WTC11 (cell line): ENCODE results near the gene GSG1L. TPM values are rescaled to one million over a fixed set of nuclear protein-coding genes. Genes with fewer than 3 reads are reported as not detected.

Source experiments
- ATAC-seq: fragments of 200-7000 bp; cut with Tn5 transposase; 2 replicates; pipeline ENCODE4 v1.10.0; 2021; ENCODE audit warnings: mild to moderate bottlenecking, moderate library complexity
- CTCF ChIA-PET: fragments of 300-600 bp; sonication (Branson Sonifier 250); formaldehyde crosslinking; loops from one replicate; lab custom pipeline; 2021; ENCODE audit warnings: antibody characterized with exemption; lab: Charles Lee
- POLR2A ChIA-PET: fragments of 350-600 bp; sonication (Branson Sonifier 250); formaldehyde crosslinking; loops from one replicate; lab custom pipeline; 2021; ENCODE audit warnings: antibody characterized with exemption; lab: Charles Lee
- DNase-seq: peaks from one replicate; pipeline ENCODE4 v3.0.0; 2021; ENCODE audit warnings: low spot score
- H3K27ac Mint-ChIP-seq: 2 replicates; pipeline ENCODE4 v1.8.0; 2021; ENCODE audit warnings: mixed read lengths
- H3K27me3 Mint-ChIP-seq: 2 replicates; pipeline ENCODE4 v1.8.0; 2021; ENCODE audit warnings: low read depth, mild to moderate bottlenecking, moderate library complexity, mixed read lengths
- H3K36me3 Mint-ChIP-seq: 2 replicates; pipeline ENCODE4 v1.8.0; 2021; ENCODE audit warnings: mixed read lengths
- H3K4me1 Mint-ChIP-seq: 2 replicates; pipeline ENCODE4 v1.8.0; 2022; ENCODE audit warnings: mixed read lengths
- H3K4me3 Mint-ChIP-seq: 2 replicates; pipeline ENCODE4 v1.8.0; 2021; ENCODE audit warnings: mild to moderate bottlenecking, moderate library complexity, mixed read lengths
- H3K9me3 Mint-ChIP-seq: 2 replicates; pipeline ENCODE4 v1.8.0; 2021; ENCODE audit warnings: mixed read lengths
- CREM ChIP-seq: sonication (generic); formaldehyde crosslinking; IDR thresholded peaks from 2 replicates; pipeline ENCODE4 v1.8.1; 2022; ENCODE audit warnings: mild to moderate bottlenecking, missing genetic modification reagents, moderate library complexity
- GABPB1 ChIP-seq: sonication (generic); formaldehyde crosslinking; IDR thresholded peaks from 2 replicates; pipeline ENCODE4 v1.8.1; 2023; ENCODE audit warnings: mild to moderate bottlenecking, missing genetic modification reagents
- GTF2I ChIP-seq: fragments of 250-450 bp; sonication (Bioruptor Pico); conservative IDR thresholded peaks from 2 replicates; pipeline ENCODE4 v1.4.0; 2021; ENCODE audit warnings: mild to moderate bottlenecking
- HMGA2 ChIP-seq: fragments of 250-450 bp; sonication (Bioruptor Pico); IDR thresholded peaks from 2 replicates; pipeline ENCODE4 v1.4.0; 2021; ENCODE audit warnings: mild to moderate bottlenecking, moderate library complexity
- IRF2 ChIP-seq: sonication (generic); formaldehyde crosslinking; IDR thresholded peaks from 2 replicates; pipeline ENCODE4 v1.8.0; 2022; ENCODE audit warnings: low read depth, missing genetic modification reagents, borderline replicate concordance
- JUN ChIP-seq: sonication (generic); formaldehyde crosslinking; IDR thresholded peaks from 2 replicates; pipeline ENCODE4 v1.8.0; 2023; ENCODE audit warnings: mild to moderate bottlenecking, missing genetic modification reagents
- NFATC4 ChIP-seq: fragments of 250-450 bp; sonication (Bioruptor Pico); IDR thresholded peaks from 2 replicates; pipeline ENCODE4 v1.9.0; 2021; ENCODE audit warnings: mild to moderate bottlenecking
- NR2C2 ChIP-seq: sonication (generic); formaldehyde crosslinking; IDR thresholded peaks from 2 replicates; pipeline ENCODE4 v1.8.0; 2022; ENCODE audit warnings: mild to moderate bottlenecking, missing genetic modification reagents
- SP1 ChIP-seq: sonication (generic); formaldehyde crosslinking; conservative IDR thresholded peaks from 2 replicates; pipeline ENCODE4 v1.8.1; 2022; ENCODE audit warnings: missing genetic modification reagents
- TCF7 ChIP-seq: sonication (generic); formaldehyde crosslinking; IDR thresholded peaks from 2 replicates; pipeline ENCODE4 v1.8.0; 2022; ENCODE audit warnings: mild to moderate bottlenecking, low read depth, missing genetic modification reagents, moderate library complexity
- ZNF263 ChIP-seq: sonication (generic); formaldehyde crosslinking; IDR thresholded peaks from 2 replicates; pipeline ENCODE4 v1.8.1; 2022; ENCODE audit warnings: low read depth, mild to moderate bottlenecking, moderate library complexity, missing genetic modification reagents
- ZNF423 ChIP-seq: fragments of 250-450 bp; sonication (Bioruptor Pico); IDR thresholded peaks from 2 replicates; pipeline ENCODE4 v2.1.2; 2022; ENCODE audit warnings: mild to moderate bottlenecking, moderate library complexity
- ZNF671 ChIP-seq: fragments of 250-450 bp; sonication (Bioruptor Pico); IDR thresholded peaks from 2 replicates; pipeline ENCODE4 v1.8.0; 2021; ENCODE audit warnings: mild to moderate bottlenecking
- total RNA-seq: library from RNA; stranded (reverse); gene quantifications from 3 replicates; pipeline ENCODE4 v1.2.3, GENCODE V29; 2021
- TF ChIP-seq, protein P1 (sequence below): sonication (generic); formaldehyde crosslinking; IDR thresholded peaks from 2 replicates; pipeline ENCODE4 v1.8.0; 2023; ENCODE audit warnings: missing genetic modification reagents, mild to moderate bottlenecking, borderline replicate concordance
- TF ChIP-seq, protein P2 (sequence below): sonication (generic); formaldehyde crosslinking; IDR thresholded peaks from 2 replicates; pipeline ENCODE4 v1.8.0; 2022; ENCODE audit warnings: missing genetic modification reagents
- TF ChIP-seq, protein P3 (sequence below): sonication (generic); formaldehyde crosslinking; IDR thresholded peaks from 2 replicates; pipeline ENCODE4 v1.8.1; 2023; ENCODE audit warnings: mild to moderate bottlenecking, missing genetic modification reagents, moderate library complexity
- TF ChIP-seq, protein P4 (sequence below): sonication (generic); formaldehyde crosslinking; IDR thresholded peaks from 2 replicates; pipeline ENCODE4 v1.8.0; 2022; ENCODE audit warnings: mild to moderate bottlenecking, missing genetic modification reagents
- TF ChIP-seq, protein P5 (sequence below): fragments of 250-450 bp; sonication (Bioruptor Pico); IDR thresholded peaks from 2 replicates; pipeline ENCODE4 v1.8.0; 2021; ENCODE audit warnings: mild to moderate bottlenecking
- TF ChIP-seq, protein P6 (sequence below): sonication (generic); formaldehyde crosslinking; IDR thresholded peaks from 2 replicates; pipeline ENCODE4 v1.8.1; 2023; ENCODE audit warnings: mild to moderate bottlenecking, missing genetic modification reagents

GSG1L gene
- total RNA-seq, 1 experiment from 2014 or later: 0.28 TPM

DNA sequence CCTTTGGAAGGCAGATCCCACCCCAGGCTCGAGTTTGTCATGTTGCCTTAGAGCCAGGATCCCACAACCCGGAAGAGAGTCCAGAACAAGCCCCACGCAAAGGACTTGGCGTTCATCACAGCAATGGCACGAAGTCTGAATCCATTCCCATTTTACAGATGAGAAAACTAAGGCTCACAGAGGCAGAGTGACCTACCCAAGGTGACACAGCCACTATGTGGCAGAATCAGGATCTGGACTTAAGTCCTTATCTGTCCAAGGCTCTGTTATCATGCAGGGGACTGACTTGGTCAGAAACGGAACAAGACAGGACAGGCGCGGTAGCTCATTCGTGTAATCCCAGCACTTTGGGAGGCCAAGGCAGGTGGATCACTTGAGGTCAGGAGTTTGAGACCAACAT, 86.5 kb downstream of the GSG1L start (continued):
- TF ChIP-seq IRF2 (CRISPR knock-in tag) (no peak), JUN (CRISPR knock-in tag) (no peak), TCF7 (CRISPR knock-in tag) (no peak), NR2C2 (CRISPR knock-in tag) (no peak), HMGA2 (no peak), ZNF423 (CRISPR knock-in tag) (no peak)
- TF ChIP-seq, protein P1, sequence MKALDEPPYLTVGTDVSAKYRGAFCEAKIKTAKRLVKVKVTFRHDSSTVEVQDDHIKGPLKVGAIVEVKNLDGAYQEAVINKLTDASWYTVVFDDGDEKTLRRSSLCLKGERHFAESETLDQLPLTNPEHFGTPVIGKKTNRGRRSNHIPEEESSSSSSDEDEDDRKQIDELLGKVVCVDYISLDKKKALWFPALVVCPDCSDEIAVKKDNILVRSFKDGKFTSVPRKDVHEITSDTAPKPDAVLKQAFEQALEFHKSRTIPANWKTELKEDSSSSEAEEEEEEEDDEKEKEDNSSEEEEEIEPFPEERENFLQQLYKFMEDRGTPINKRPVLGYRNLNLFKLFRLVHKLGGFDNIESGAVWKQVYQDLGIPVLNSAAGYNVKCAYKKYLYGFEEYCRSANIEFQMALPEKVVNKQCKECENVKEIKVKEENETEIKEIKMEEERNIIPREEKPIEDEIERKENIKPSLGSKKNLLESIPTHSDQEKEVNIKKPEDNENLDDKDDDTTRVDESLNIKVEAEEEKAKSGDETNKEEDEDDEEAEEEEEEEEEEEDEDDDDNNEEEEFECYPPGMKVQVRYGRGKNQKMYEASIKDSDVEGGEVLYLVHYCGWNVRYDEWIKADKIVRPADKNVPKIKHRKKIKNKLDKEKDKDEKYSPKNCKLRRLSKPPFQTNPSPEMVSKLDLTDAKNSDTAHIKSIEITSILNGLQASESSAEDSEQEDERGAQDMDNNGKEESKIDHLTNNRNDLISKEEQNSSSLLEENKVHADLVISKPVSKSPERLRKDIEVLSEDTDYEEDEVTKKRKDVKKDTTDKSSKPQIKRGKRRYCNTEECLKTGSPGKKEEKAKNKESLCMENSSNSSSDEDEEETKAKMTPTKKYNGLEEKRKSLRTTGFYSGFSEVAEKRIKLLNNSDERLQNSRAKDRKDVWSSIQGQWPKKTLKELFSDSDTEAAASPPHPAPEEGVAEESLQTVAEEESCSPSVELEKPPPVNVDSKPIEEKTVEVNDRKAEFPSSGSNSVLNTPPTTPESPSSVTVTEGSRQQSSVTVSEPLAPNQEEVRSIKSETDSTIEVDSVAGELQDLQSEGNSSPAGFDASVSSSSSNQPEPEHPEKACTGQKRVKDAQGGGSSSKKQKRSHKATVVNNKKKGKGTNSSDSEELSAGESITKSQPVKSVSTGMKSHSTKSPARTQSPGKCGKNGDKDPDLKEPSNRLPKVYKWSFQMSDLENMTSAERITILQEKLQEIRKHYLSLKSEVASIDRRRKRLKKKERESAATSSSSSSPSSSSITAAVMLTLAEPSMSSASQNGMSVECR: no peak
- TF ChIP-seq, protein P2, sequence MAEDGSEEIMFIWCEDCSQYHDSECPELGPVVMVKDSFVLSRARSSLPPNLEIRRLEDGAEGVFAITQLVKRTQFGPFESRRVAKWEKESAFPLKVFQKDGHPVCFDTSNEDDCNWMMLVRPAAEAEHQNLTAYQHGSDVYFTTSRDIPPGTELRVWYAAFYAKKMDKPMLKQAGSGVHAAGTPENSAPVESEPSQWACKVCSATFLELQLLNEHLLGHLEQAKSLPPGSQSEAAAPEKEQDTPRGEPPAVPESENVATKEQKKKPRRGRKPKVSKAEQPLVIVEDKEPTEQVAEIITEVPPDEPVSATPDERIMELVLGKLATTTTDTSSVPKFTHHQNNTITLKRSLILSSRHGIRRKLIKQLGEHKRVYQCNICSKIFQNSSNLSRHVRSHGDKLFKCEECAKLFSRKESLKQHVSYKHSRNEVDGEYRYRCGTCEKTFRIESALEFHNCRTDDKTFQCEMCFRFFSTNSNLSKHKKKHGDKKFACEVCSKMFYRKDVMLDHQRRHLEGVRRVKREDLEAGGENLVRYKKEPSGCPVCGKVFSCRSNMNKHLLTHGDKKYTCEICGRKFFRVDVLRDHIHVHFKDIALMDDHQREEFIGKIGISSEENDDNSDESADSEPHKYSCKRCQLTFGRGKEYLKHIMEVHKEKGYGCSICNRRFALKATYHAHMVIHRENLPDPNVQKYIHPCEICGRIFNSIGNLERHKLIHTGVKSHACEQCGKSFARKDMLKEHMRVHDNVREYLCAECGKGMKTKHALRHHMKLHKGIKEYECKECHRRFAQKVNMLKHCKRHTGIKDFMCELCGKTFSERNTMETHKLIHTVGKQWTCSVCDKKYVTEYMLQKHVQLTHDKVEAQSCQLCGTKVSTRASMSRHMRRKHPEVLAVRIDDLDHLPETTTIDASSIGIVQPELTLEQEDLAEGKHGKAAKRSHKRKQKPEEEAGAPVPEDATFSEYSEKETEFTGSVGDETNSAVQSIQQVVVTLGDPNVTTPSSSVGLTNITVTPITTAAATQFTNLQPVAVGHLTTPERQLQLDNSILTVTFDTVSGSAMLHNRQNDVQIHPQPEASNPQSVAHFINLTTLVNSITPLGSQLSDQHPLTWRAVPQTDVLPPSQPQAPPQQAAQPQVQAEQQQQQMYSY: no peak

DNA sequence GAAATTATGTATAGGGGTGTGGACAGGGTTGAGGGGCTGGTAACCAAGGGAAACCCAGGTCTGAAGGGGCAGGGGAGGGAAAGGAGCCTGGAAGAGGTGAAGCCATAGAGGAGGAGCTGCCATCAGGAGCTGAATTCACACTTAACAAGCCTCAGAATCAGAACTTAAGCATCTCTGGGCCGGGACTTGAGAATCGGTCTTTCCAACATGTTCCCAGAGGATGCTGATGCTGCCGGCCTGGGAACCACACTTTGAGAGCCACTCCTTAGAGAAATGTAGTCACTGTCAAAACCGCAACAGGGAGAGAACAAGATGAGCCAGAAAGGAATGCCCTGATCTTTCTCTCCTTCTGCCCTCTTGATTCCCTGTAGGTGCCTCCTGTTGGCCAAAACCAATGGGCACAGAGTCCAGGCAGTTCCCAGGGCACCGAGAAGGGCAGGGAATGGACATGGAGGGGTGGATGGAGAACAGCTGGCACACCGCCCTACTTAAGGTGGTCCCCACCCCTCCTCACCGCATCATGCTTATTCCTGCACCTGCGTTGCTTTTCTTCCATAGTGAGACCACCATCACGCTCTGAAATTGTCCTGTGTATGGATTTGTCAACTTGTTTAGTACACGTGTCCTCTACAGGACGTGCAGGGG, 88.5 kb downstream of the GSG1L start:
- Mint-ChIP-seq H3K36me3 (no peaks in the 10 kb centered on the region), H3K4me1 (no peaks in the 10 kb centered on the region), H3K4me3 (no peak overlapping the region), H3K27ac (no peak overlapping the region), H3K9me3 (peaks cover 5% of the 10 kb centered on the region; the same call in 1 of the 2 replicates), H3K27me3 (no peaks in the 10 kb centered on the region)
- CTCF ChIA-PET: interaction anchor here (3.4 to 4.9 kb wide), 2 partner anchors 96 to 117 kb away, joined by 53 to 56 read pairs; no protein-coding TSS in a partner anchor
- DNase-seq (no peak), ATAC-seq (no peak)
- TF ChIP-seq NR2C2 (CRISPR knock-in tag) (no peak), CREM (CRISPR knock-in tag) (no peak), ZNF423 (CRISPR knock-in tag) (no peak), ZNF263 (CRISPR knock-in tag) (no peak), GTF2I (no peak), GABPB1 (CRISPR knock-in tag) (no peak), NFATC4 (CRISPR knock-in tag) (no peak), SP1 (no peak), ZNF671 (CRISPR knock-in tag) (no peak)
- TF ChIP-seq, protein P3, sequence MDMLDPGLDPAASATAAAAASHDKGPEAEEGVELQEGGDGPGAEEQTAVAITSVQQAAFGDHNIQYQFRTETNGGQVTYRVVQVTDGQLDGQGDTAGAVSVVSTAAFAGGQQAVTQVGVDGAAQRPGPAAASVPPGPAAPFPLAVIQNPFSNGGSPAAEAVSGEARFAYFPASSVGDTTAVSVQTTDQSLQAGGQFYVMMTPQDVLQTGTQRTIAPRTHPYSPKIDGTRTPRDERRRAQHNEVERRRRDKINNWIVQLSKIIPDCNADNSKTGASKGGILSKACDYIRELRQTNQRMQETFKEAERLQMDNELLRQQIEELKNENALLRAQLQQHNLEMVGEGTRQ: no peak
- TF ChIP-seq, protein P4, sequence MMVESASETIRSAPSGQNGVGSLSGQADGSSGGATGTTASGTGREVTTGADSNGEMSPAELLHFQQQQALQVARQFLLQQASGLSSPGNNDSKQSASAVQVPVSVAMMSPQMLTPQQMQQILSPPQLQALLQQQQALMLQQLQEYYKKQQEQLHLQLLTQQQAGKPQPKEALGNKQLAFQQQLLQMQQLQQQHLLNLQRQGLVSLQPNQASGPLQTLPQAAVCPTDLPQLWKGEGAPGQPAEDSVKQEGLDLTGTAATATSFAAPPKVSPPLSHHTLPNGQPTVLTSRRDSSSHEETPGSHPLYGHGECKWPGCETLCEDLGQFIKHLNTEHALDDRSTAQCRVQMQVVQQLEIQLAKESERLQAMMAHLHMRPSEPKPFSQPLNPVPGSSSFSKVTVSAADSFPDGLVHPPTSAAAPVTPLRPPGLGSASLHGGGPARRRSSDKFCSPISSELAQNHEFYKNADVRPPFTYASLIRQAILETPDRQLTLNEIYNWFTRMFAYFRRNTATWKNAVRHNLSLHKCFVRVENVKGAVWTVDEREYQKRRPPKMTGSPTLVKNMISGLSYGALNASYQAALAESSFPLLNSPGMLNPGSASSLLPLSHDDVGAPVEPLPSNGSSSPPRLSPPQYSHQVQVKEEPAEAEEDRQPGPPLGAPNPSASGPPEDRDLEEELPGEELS (CRISPR knock-in tag): no peak
- TF ChIP-seq, protein P5, sequence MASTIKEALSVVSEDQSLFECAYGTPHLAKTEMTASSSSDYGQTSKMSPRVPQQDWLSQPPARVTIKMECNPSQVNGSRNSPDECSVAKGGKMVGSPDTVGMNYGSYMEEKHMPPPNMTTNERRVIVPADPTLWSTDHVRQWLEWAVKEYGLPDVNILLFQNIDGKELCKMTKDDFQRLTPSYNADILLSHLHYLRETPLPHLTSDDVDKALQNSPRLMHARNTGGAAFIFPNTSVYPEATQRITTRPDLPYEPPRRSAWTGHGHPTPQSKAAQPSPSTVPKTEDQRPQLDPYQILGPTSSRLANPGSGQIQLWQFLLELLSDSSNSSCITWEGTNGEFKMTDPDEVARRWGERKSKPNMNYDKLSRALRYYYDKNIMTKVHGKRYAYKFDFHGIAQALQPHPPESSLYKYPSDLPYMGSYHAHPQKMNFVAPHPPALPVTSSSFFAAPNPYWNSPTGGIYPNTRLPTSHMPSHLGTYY: no peak
- TF ChIP-seq, protein P6, sequence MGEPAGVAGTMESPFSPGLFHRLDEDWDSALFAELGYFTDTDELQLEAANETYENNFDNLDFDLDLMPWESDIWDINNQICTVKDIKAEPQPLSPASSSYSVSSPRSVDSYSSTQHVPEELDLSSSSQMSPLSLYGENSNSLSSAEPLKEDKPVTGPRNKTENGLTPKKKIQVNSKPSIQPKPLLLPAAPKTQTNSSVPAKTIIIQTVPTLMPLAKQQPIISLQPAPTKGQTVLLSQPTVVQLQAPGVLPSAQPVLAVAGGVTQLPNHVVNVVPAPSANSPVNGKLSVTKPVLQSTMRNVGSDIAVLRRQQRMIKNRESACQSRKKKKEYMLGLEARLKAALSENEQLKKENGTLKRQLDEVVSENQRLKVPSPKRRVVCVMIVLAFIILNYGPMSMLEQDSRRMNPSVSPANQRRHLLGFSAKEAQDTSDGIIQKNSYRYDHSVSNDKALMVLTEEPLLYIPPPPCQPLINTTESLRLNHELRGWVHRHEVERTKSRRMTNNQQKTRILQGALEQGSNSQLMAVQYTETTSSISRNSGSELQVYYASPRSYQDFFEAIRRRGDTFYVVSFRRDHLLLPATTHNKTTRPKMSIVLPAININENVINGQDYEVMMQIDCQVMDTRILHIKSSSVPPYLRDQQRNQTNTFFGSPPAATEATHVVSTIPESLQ (CRISPR knock-in tag): no peak
- POLR2A ChIA-PET: no interaction called here
